Hematopoietic multipotent progenitor cell treated with erythropoietin and hydrocortisone succinate and interleukin-3 and kit ligand, for 15 days (in vitro differentiated cells): ENCODE results near the gene UPF3B.
"Not testable (repeated sequence)": the region's sequence is repeated elsewhere in the genome, so short reads cannot be mapped to it uniquely, and the experiment has no call there.

Source experiments
- DNase-seq: peaks from one replicate; pipeline ENCODE4 v3.0.0-alpha.2; 2015; ENCODE audit warnings: low spot score

The UPF3B gene

GRCh38 chrX:119852382-119853353 is at the start of gene UPF3B:
Gene UPF3B, minus strand, starts transcription at chrX:119852963. Its CDS starts 35 bp downstream, at chrX:119852928.
- DNase-seq, result peak; percentile 96

GRCh38 chrX:119900976-119901375 is 48.2 kb upstream of the UPF3B start:
- no peak for DNase-seq

GRCh38 chrX:119899125-119899524 is 46.4 kb upstream of the UPF3B start:
- no peak for DNase-seq

- no peak for DNase-seq
Observed at GRCh38 chrX:119895843-119896326, 43.1 kb upstream of the UPF3B start, which contains the start of gene AKAP14. Gene AKAP14, plus strand, starts transcription at chrX:119895893. Its CDS starts 7,331 bp downstream, at chrX:119903224.

- not testable (repeated sequence) for DNase-seq
Observed at GRCh38 chrX:119891961-119892692, 39.4 kb upstream of the UPF3B start.

GRCh38 chrX:119890626-119891025 is 37.9 kb upstream of the UPF3B start:
- DNase-seq, result not testable (repeated sequence)

GRCh38 chrX:119887721-119888425 is 35.1 kb upstream of the UPF3B start:
- DNase-seq, result peak; percentile 50

GRCh38 chrX:119885554-119886428 is 33.0 kb upstream of the UPF3B start:
- DNase-seq, result peak; percentile 14

- DNase-seq, result peak; percentile 43
Observed at GRCh38 chrX:119880552-119881437, 28.0 kb upstream of the UPF3B start.

GRCh38 chrX:119880076-119880475 is 27.3 kb upstream of the UPF3B start:
- no peak for DNase-seq

- no peak for DNase-seq
Observed at GRCh38 chrX:119878740-119879139, 26.0 kb upstream of the UPF3B start.

- DNase-seq, result peak; percentile 81
Observed at GRCh38 chrX:119871599-119872395, 19.0 kb upstream of the UPF3B start, which contains the start of the genes NDUFA1 and RNF113A. Gene NDUFA1, plus strand, starts transcription at chrX:119871832. Its CDS starts 80 bp downstream, at chrX:119871912. Gene RNF113A, minus strand, starts transcription at chrX:119871733. Its CDS starts 120 bp downstream, at chrX:119871613.

- DNase-seq, result no peak
Observed at GRCh38 chrX:119871245-119871598, 18.5 kb upstream of the UPF3B start.

- no peak for DNase-seq
Observed at GRCh38 chrX:119870626-119871131, 17.9 kb upstream of the UPF3B start.

- no peak for DNase-seq
Observed at GRCh38 chrX:119853444-119853843, 681 bp upstream of the UPF3B start.

- no peak for DNase-seq
Observed at GRCh38 chrX:119833905-119834304, 18.9 kb downstream of the UPF3B start.

GRCh38 chrX:119828446-119828845 is 24.3 kb downstream of the UPF3B start:
- DNase-seq, result no peak

GRCh38 chrX:119826399-119826959 is 26.3 kb downstream of the UPF3B start:
- no peak for DNase-seq
